CD14-positive monocyte (primary cell): ENCODE measurements around the gene APOL6. TPM values are rescaled to one million over a fixed set of nuclear protein-coding genes. Genes with fewer than 3 reads are reported as not detected.

Experiments
- DNase-seq, 3 donors: peaks; one replicate each; pipeline ENCODE4 v3.0.0-alpha.2; 2011 to 2022
- H2AFZ ChIP-seq: 2 replicates; pipeline ENCODE4 v1.6.0; 2012; ENCODE audit warnings: mild to moderate bottlenecking, low read depth, low read length, inconsistent platforms; ENCODE audit not compliant: insufficient read depth, poor library complexity, severe bottlenecking
- H3K27ac ChIP-seq, 2 donors: 1 replicate in 1 of 2; 2 replicates in 1 of 2; pipeline ENCODE4 v1.5.1; 2012 to 2013; ENCODE audit warnings: low read length in 2 of 2, control low read depth in 1 of 2, inconsistent platforms in 1 of 2, low read depth in 1 of 2, mild to moderate bottlenecking in 1 of 2
- H3K27me3 ChIP-seq, 2 donors: one replicate each; pipeline versions ENCODE4 v1.6.0 to v1.6.1; 2011 to 2013; ENCODE audit warnings: low read length in 2 of 2; ENCODE audit not compliant: control insufficient read depth in 2 of 2, insufficient read depth in 2 of 2
- H3K36me3 ChIP-seq, 2 donors: replicated peaks in 1 of 2; 1 replicate in 1 of 2; 2 replicates in 1 of 2; pipeline versions ENCODE4 v1.5.1 to v1.6.1; 2012 to 2013; ENCODE audit warnings: low read length in 2 of 2, control low read depth in 1 of 2, inconsistent platforms in 1 of 2, mild to moderate bottlenecking in 1 of 2; ENCODE audit not compliant: insufficient read depth in 2 of 2, control insufficient read depth in 1 of 2
- H3K4me1 ChIP-seq, 2 donors: 1 replicate in 1 of 2; 2 replicates in 1 of 2; pipeline versions ENCODE4 v1.5.1 to v1.6.1; 2012 to 2013; ENCODE audit warnings: low read length in 2 of 2, control low read depth in 1 of 2, inconsistent platforms in 1 of 2, mild to moderate bottlenecking in 1 of 2, moderate library complexity in 1 of 2; ENCODE audit not compliant: insufficient read depth in 2 of 2, control insufficient read depth in 1 of 2
- H3K4me2 ChIP-seq: replicated peaks from 2 replicates; pipeline ENCODE3; 2012; ENCODE audit warnings: low read length, moderate library complexity, mild to moderate bottlenecking; ENCODE audit not compliant: poor library complexity, severe bottlenecking; ENCODE audit errors: extremely low read depth
- H3K4me3 ChIP-seq, 3 experiments: fragments of 200-600 bp in 1 of 3; sonication (generic) in 1 of 3; replicated peaks in 1 of 3; 1 replicate in 2 of 3; 2 replicates in 1 of 3; pipeline ENCODE4 v1.5.1; 2011 to 2013; ENCODE audit warnings: low read length in 3 of 3, mild to moderate bottlenecking in 3 of 3, control low read depth in 2 of 3, low read depth in 2 of 3, inconsistent platforms in 1 of 3, moderate library complexity in 1 of 3
- H3K79me2 ChIP-seq: 2 replicates; pipeline ENCODE4 v1.6.0; 2012; ENCODE audit warnings: mild to moderate bottlenecking, control low read depth, inconsistent platforms, low read length, moderate library complexity; ENCODE audit not compliant: insufficient read depth
- H3K9ac ChIP-seq: 2 replicates; pipeline ENCODE4 v1.6.0; 2017; ENCODE audit warnings: low read length, mild to moderate bottlenecking; ENCODE audit not compliant: insufficient read depth, poor library complexity, severe bottlenecking
- H3K9me3 ChIP-seq, 2 donors: replicated peaks in 1 of 2; 1 replicate in 1 of 2; 2 replicates in 1 of 2; pipeline versions ENCODE4 v1.5.1 to v1.6.1; 2012 to 2013; ENCODE audit warnings: low read length in 2 of 2, control low read depth in 1 of 2; ENCODE audit not compliant: control insufficient read depth in 1 of 2, insufficient read depth in 1 of 2
- H4K20me1 ChIP-seq: 2 replicates; pipeline ENCODE4 v1.6.0; 2012; ENCODE audit warnings: mild to moderate bottlenecking, low read length, control low read depth, moderate library complexity; ENCODE audit not compliant: insufficient read depth
- H3K27ac Mint-ChIP-seq, 7 donors: one replicate each; pipeline ENCODE4 v1.8.0; 2020; ENCODE audit warnings: mild to moderate bottlenecking in 7 of 7, mixed read lengths in 7 of 7, moderate library complexity in 6 of 7, inconsistent platforms in 2 of 7
- H3K27me3 Mint-ChIP-seq, 3 donors: one replicate each; pipeline ENCODE4 v1.8.0; 2021 to 2022; ENCODE audit warnings: low read depth in 3 of 3, mild to moderate bottlenecking in 3 of 3, mixed read lengths in 3 of 3, moderate library complexity in 3 of 3, inconsistent platforms in 1 of 3
- H3K36me3 Mint-ChIP-seq, 2 donors: one replicate each; pipeline ENCODE4 v1.8.0; 2020; ENCODE audit warnings: mixed read lengths in 2 of 2, inconsistent platforms in 1 of 2, mild to moderate bottlenecking in 1 of 2
- H3K4me1 Mint-ChIP-seq: one replicate; pipeline ENCODE4 v1.8.0; 2020; ENCODE audit warnings: mild to moderate bottlenecking, mixed read lengths
- H3K4me3 Mint-ChIP-seq, 2 donors: one replicate each; pipeline ENCODE4 v1.8.0; 2020; ENCODE audit warnings: mild to moderate bottlenecking in 2 of 2, mixed read lengths in 2 of 2, moderate library complexity in 1 of 2
- H3K9me3 Mint-ChIP-seq, 7 donors: one replicate each; pipeline ENCODE4 v1.8.0; 2020 to 2022; ENCODE audit warnings: mixed read lengths in 7 of 7, mild to moderate bottlenecking in 6 of 7, moderate library complexity in 6 of 7, inconsistent platforms in 2 of 7
- WGBS: methylation state at CpG from one replicate; pipeline ENCODE4 v1.1.5; 2013; ENCODE audit warnings: missing lambda C conversion rate; ENCODE audit not compliant: insufficient coverage; 5-methylcytosine and 5-hydroxymethylcytosine counted together
- intact Hi-C, 2 donors: fragments of 100-400 bp; cut with micrococcal nuclease; formaldehyde crosslinking; loops; one replicate each; pipeline versions ENCODE4 v1.15.0 to v1.15.1; 2023
- polyA plus RNA-seq, 3 donors: library from polyadenylated mRNA; depleted of rRNA in 1 of 3; unstranded in 2 of 3; stranded (reverse) in 1 of 3; fragments of 300-500 nt in 2 of 3; fragments of >200 nt in 1 of 3; fragmentation: Illumina TruSeq in 2 of 3; gene quantifications; 1 replicate in 2 of 3; 2 replicates in 1 of 3; pipeline ENCODE4 v1.2.3, GENCODE V29; 2012 to 2021
- TF ChIP-seq, protein P1 (sequence below): fragments of 200-600 bp; IDR thresholded peaks from one replicate; pipeline ENCODE4 v1.8.0; 2022; ENCODE audit warnings: antibody characterized with exemption, mild to moderate bottlenecking

APOL6 gene
- polyA plus RNA-seq, 3 donors, result 7.6 to 13.6 (median 9.1) TPM

GRCh38 chr22:35653824-35654223, 5.6 kb downstream of the APOL6 start:
- Mint-ChIP-seq H3K4me3 (no peak overlapping the region), H3K27me3 (peaks cover 0 to 2% (median 0%) of the 10 kb centered on the region in 3 donors), H3K4me1 (peaks cover 45% of the 10 kb centered on the region), H3K36me3 (peaks cover 50 to 55% of the 10 kb centered on the region in 2 donors), H3K9me3 (peaks cover 0 to 10% (median 3%) of the 10 kb centered on the region in 7 donors), H3K27ac (peak overlapping the region in 1 of 7 donors; percentile 10)
- Histone ChIP-seq H3K79me2 (peaks cover 59% of the 10 kb centered on the region), H3K27me3 (no peaks in the 10 kb centered on the region), H3K4me1 (peaks cover 13 to 18% of the 10 kb centered on the region in 2 donors), H3K27ac (peak overlapping the region in 1 of 2 donors; percentile 40), H3K9ac (no peak overlapping the region), H4K20me1 (peaks cover 50% of the 10 kb centered on the region), H3K36me3 (peaks cover 32 to 54% of the 10 kb centered on the region in 2 donors), H3K9me3 (peaks cover 0 to 3% of the 10 kb centered on the region in 2 donors), H3K4me2 (no peak overlapping the region), H3K4me3 (no peak overlapping the region), H2AFZ (no peak overlapping the region)
- no peak for DNase-seq
- TF ChIP-seq, protein P1, sequence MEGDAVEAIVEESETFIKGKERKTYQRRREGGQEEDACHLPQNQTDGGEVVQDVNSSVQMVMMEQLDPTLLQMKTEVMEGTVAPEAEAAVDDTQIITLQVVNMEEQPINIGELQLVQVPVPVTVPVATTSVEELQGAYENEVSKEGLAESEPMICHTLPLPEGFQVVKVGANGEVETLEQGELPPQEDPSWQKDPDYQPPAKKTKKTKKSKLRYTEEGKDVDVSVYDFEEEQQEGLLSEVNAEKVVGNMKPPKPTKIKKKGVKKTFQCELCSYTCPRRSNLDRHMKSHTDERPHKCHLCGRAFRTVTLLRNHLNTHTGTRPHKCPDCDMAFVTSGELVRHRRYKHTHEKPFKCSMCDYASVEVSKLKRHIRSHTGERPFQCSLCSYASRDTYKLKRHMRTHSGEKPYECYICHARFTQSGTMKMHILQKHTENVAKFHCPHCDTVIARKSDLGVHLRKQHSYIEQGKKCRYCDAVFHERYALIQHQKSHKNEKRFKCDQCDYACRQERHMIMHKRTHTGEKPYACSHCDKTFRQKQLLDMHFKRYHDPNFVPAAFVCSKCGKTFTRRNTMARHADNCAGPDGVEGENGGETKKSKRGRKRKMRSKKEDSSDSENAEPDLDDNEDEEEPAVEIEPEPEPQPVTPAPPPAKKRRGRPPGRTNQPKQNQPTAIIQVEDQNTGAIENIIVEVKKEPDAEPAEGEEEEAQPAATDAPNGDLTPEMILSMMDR, result no peak
- intact Hi-C loops, result no loop called here
- no CpG with 5 or more reads among the region's 1 CpG for WGBS

GRCh38 chr22:35656284-35656752, 8.1 kb downstream of the APOL6 start:
- Mint-ChIP-seq H3K9me3 (peaks cover 0 to 6% (median 4%) of the 10 kb centered on the region in 7 donors), H3K27ac (peak overlapping the region in 1 of 7 donors; percentile 39), H3K36me3 (peaks cover 55 to 64% of the 10 kb centered on the region in 2 donors), H3K4me1 (peaks cover 42% of the 10 kb centered on the region), H3K27me3 (peaks cover 0 to 2% (median 0%) of the 10 kb centered on the region in 3 donors), H3K4me3 (no peak overlapping the region)
- Histone ChIP-seq H2AFZ (no peak overlapping the region), H3K4me3 (no peak overlapping the region), H3K36me3 (peaks cover 43 to 68% of the 10 kb centered on the region in 2 donors), H3K27me3 (no peaks in the 10 kb centered on the region), H3K27ac (no peak overlapping the region), H3K4me1 (peaks cover 13 to 21% of the 10 kb centered on the region in 2 donors), H3K4me2 (no peak overlapping the region), H4K20me1 (peaks cover 35% of the 10 kb centered on the region), H3K9me3 (no peaks in the 10 kb centered on the region), H3K9ac (no peak overlapping the region), H3K79me2 (peaks cover 48% of the 10 kb centered on the region)
- TF ChIP-seq, protein P1, result no peak
- WGBS, result 100% methylated on average over 1 of the region's 5 CpGs
- no peak for DNase-seq
- intact Hi-C loops, result no loop called here
